Right renal pelvis (tissue), 4 donors: Measurements from ENCODE around the gene CLCN3. TPM values are rescaled to one million over a fixed set of nuclear protein-coding genes. Genes with fewer than 3 reads are reported as not detected.
"Not testable (repeated sequence)": the region's sequence is repeated elsewhere in the genome, so short reads cannot be mapped to it uniquely, and the experiment has no call there.

Source experiments
- DNase-seq, 4 donors: peaks; one replicate each; pipeline ENCODE4 v3.0.0-alpha.2; 2013; ENCODE audit warnings: low read depth in 4 of 4, low spot score in 3 of 4, missing footprints in 1 of 4
- polyA plus RNA-seq, 4 donors: library from polyadenylated mRNA; unstranded; fragments of 120-200 nt; gene quantifications; one replicate each; pipeline ENCODE4 v1.2.1, GENCODE V29; 2013; ENCODE audit not compliant: insufficient read length in 4 of 4

CLCN3 gene
- polyA plus RNA-seq: 10 to 100 TPM; 57.9 to 74.2 (median 68.8) TPM

- peak; percentile 95 to 98 (median 96) for DNase-seq
Measured at GRCh38 chr4:169619958-169620879, at the start of gene CLCN3. TSS of gene CLCN3 (plus strand) at chr4:169620578. CDS start at chr4:169635929, 15,351 bp downstream.

DNA sequence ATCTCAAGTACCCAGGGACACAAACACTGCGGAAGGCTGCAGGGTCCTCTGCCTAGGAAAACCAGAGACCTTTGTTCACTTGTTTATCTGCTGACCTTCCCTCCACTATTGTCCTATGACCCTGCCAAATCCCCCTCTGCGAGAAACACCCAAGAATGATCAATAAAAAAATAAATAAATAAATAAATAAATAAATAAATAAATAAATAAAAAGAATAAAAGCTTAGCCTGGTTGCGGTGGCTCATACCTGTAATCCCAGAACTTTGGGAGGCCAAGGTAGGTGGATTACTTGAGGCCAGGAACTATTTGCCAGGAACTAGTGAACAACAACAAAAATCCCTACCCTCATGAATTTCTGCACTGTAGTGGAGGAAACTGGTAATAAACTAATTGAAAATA, 49.4 kb upstream of the CLCN3 start:
- DNase-seq: not testable (repeated sequence)

GRCh38 chr4:169571435-169571834, 48.9 kb upstream of the CLCN3 start:
- DNase-seq: no peak

DNA sequence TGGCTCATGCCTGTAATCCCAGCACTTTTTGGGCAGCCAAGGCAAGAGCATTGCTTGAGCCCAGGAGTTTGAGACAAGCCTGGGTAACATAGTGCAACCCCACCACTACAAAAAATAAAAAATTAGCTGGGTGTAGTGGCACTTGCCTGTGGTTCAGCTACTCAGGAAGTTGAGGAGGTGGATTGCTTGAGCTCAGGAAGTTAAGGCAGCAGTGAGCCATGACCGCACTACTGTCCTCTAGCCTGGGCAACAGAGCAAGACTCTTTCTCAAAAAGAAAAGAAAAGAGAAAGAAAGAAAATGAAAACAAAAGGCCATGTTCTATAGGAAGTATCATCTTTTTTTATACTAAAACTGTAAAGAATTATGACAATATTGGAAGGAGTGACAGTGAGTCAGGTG, 46.5 kb upstream of the CLCN3 start:
- DNase-seq: no peak

DNA sequence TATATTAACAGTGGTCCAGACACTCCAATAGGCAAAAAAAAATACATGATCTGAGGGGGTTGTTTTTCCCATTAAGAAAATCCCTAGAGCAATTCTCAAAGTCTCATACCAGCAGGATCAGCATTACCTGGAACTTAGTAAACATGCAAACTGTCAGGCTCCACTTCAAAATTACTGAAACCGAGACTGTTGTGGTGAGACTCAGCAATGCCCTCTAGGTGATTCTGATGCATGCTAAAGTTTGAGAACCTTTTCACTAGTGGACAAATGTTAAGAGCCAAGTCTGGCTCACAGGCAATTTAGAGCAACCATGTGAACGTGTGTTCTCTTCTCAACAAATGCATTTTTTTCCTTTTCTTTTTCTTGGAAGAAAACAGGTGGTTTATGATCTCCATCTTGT, 38.2 kb upstream of the CLCN3 start:
- no peak for DNase-seq

DNA sequence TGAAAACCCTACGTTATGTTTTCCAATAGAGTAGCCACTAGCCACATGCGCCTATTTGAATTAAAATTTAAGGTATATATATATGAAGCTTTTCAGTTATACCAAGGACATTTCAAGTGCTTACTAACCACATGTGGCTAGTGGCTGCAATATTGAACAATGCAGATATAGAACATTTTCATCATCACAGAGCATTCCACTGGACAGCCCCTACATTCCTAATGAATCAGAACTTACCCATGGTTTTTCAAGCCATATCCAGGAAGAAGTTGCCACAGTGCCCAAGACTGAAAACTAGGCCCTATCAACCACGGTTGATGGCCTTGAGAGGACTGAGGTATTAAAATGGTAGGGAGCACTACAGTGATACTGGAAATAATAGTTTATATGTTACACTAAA, 37.7 kb upstream of the CLCN3 start:
- DNase-seq: no peak

- peak in 3 of 4 donors; percentile 12 to 41 (median 38) for DNase-seq
Measured at GRCh38 chr4:169583563-169583962, 36.8 kb upstream of the CLCN3 start.

- DNase-seq: no peak
Measured at GRCh38 chr4:169593050-169593560, 27.3 kb upstream of the CLCN3 start.

- DNase-seq: no peak
Measured at GRCh38 chr4:169594560-169595195, 25.7 kb upstream of the CLCN3 start.

DNA sequence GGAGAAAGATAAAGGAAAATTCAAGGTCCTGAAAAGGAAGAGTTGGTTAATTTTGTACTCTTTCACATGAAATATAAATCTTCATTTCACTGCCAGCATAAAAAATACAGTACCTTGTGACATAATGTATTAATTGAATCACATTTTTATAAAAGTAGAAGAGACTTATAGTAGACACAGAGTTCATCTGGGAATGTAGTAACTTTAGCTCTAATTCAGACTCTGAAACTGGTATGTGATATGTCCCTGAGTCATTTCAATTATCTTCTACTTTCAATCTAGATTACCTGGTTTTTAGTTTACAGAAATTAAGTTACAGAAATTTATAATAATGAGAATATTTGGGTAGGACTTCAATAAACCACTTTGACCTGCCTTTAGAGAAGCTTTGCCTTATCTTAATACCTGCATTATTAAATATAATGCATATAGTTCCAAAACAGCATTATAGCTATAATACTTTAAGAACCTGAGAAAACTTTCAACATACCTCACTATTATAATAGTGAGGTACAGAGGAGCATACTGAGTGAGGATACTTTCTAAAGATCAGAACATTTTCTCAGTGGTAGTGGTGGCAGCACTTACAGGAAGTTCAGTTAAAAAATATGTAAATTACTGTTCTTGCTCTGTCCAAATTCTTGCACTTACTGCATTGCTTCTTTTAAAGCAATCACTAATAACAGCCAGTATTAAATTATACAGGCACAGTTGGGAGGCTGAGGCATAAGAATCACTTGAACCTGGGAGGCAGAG, 19.2 kb upstream of the CLCN3 start:
- no peak for DNase-seq

GRCh38 chr4:169603312-169603711, 17.1 kb upstream of the CLCN3 start:
- no peak for DNase-seq

GRCh38 chr4:169604131-169604900, 16.1 kb upstream of the CLCN3 start:
- DNase-seq: no peak

- no peak for DNase-seq
Measured at GRCh38 chr4:169604903-169605331, 15.5 kb upstream of the CLCN3 start.

DNA sequence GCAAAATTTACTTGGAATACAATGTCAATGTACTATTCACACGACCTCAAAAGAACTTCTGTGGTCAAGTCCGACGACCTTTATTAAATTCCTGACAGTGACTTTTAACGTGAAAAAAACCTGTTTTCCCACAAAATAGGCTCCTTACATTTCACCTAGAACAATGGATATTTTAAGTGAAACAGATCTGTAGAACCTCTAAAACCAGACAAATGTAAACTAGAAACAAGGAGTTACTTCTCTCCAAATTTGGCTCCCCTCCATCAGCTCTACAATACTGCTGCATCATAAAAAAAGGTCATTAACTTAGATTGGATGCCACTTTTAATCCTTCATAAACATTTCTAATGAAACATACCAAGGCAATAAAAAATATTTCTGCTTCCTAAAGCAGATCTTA, 9.2 kb upstream of the CLCN3 start:
- DNase-seq: no peak

GRCh38 chr4:169611991-169612870, 8.1 kb upstream of the CLCN3 start, which contains the start of gene NEK1:
TSS of gene NEK1 (minus strand) at chr4:169612583. CDS start at chr4:169602630, 9,953 bp downstream.
- DNase-seq: peak in 3 of 4 donors; percentile 71 to 85 (median 73)

DNA sequence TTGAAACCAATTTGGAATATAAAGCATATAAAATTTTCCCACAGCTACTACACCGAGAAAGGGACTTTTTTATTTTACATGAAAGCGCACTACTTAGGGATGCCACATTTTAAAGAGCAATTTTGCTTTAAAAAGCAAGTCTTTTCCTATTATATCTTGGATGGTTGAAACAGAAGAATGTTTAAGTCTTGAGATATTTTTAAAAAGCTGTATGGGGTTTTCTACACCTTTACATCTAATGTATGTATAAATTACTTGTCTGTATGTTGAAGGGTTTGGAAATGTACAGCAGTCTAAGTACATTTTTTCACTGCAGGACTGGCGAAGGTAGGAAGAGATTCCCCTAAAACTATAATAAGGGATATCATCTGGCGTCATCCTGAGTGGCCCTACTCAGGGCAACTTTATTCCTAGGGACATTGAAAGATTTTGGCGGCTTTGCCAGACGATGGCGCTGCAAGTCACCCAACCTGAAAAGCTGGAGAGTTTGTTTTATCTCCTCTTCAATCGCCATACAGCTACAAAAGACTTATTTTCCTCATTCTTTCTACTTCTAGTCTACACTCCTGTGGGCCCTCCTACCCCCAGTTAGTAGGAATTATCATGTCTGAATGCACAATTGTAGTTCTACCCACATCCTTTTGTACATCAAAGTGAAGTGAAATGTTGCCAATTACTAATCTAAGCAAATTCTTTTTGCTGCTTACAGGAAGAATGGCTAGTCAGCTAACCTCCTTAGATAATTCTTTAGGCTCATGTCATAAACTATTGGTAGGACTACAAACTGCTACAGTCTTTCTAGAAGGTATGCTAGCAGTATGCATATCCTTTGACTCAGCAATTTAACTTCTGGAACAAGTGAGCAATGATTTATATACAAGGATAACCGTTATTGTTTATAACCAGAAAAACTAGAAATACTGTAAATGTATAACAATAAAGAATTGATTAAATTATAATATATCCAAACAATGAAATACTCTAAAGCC, 7.2 kb upstream of the CLCN3 start:
- peak in 3 of 4 donors; percentile 65 to 75 (median 72) for DNase-seq

DNA sequence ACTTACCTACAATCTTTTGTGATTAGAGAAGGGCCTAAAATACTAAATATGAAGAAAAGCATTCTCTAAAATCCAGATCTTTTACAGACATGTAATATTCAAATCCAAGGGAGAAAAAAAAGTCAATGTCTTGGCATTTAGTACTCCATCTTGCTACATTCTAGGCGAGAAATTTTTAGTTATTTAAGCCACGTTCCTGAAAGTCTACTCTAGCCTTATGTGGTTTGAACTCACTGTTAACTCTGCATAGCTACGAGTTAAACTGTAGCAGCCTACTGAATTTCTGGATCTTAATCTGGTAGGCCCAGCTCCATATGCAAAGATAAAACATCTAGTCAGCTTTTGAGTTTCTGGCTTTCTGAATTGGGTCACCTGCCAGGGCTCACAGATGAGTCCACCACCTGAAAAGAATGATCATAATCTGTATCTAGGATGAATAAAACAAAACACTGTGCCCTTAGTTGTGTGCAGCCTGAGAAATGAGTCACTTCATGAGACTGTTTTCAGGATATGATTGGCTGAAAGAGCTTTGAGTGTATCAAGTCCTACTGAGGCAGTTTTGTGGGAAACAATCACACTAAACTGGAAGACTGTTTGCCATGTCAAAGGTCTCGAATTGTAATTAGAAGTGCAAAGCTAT, 4.8 kb upstream of the CLCN3 start:
- DNase-seq: no peak
